ENCODE data around the gene DCUN1D2.
"Not testable (repeated sequence)": the region's sequence is repeated elsewhere in the genome, so short reads cannot be mapped to it uniquely, and the experiment has no call there.

The DCUN1D2 gene

GRCh38 chr13:113490496-113491417, at the start of gene DCUN1D2:
DCUN1D2 (minus strand) TSS chr13:113490711; CDS start chr13:113490669, 42 bp downstream.
- DNase-seq (ENCODE audit: low read depth in 1 of 2, low spot score in 1 of 2), result peak; percentile 31 to 65

- no peak for DNase-seq (ENCODE audit: low read depth in 1 of 2, low spot score in 1 of 2)
Measured at GRCh38 chr13:113539822-113540221, 49.3 kb upstream of the DCUN1D2 start.

- DNase-seq (ENCODE audit: low read depth in 1 of 2, low spot score in 1 of 2), result no peak
Measured at GRCh38 chr13:113539176-113539575, 48.7 kb upstream of the DCUN1D2 start.

GRCh38 chr13:113538689-113539058, 48.2 kb upstream of the DCUN1D2 start:
- no peak for DNase-seq (ENCODE audit: low read depth in 1 of 2, low spot score in 1 of 2)

DNA sequence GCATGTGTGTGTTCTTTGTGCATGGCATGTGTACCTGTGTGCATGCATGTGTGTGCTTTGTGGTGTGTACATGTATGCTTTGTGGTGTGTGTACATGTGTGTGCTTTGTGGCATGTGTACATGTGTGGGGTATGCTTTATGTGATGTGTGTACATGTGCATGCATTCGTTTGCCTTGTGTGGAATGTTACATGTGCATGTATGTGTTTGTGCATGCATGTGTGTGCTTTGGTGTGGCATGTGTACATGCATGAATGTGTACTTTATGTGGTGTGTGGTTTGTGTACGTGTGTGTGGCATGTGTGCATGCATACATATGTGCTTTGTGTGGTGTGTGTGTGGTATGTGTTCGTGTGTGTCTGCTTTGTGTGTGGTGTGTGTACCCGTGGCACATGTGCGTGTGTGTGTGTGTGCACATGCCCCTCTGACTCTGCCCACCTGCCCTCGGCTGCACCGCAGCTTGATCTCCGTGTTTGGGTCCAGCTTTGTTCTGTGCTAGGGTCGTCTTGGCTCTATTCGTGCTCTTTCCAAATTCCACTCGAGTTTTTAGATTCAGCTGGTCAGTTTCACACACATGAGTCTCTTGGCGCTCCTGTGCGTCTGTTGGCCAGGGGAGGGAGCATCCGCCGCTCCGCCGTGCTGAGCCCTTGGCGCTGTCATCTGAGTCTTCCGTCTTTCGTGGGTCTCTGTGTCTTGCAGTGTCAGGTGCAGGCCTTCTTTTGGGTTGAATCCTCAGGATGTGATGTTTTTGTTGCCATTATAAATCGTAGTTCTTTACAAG, 47.6 kb upstream of the DCUN1D2 start:
- DNase-seq (ENCODE audit: low read depth in 1 of 2, low spot score in 1 of 2), result no peak

GRCh38 chr13:113537205-113537604, 46.7 kb upstream of the DCUN1D2 start:
- no peak for DNase-seq (ENCODE audit: low read depth in 1 of 2, low spot score in 1 of 2)

DNA sequence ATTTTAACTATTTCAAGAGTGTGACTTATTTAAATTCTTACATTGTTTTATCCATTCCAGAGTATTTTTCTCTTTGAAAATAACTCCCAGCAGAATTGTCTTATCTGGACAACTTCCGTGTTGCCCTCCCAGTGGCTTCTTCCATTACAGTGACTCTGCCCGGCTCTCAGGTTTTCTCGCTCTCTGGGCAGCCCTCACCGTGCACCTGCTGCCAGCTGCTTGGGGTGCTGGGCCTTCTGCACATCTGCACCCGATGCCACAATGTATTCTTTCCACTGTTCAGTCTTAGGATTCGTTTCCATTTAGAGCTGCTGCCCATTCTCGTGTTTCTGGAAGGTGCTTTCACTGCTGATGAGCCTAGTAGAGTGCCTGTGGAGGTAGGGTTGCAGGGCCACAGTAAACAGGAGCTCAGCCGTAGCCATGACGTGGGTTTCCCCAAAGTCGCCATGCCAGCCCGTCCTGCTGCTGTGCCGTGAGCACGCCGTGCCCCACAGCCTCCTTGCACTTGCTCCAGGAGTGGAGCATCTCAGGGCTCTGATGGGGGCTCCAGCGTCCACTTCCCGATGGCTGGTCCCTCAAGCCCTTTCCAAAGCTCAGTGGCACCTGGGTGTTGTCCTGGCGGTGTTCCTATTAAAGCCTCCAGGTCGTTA, 46.1 kb upstream of the DCUN1D2 start:
- DNase-seq (ENCODE audit: low read depth in 1 of 2, low spot score in 1 of 2), result no peak

DNA sequence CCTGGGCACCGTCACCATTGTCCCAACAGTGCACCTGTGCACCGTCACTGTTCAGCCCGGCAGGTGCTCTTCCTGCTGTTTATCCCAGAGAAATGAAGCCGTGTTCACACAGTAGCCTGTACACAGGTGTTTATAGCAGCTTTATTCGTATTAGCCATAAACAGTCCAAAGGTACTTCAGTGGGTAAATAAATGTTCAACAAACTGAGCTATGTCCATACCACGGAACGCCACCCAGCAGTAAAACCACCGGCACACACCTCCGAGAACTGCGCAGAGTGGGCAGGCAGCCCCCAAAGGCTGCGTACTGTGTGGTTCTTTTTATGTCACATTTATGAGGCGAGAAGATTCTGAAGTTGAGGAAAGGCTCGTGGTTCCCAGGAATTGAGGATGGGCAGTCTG, 44.9 kb upstream of the DCUN1D2 start:
- no peak for DNase-seq (ENCODE audit: low read depth in 1 of 2, low spot score in 1 of 2)

- no peak for DNase-seq (ENCODE audit: low read depth in 1 of 2, low spot score in 1 of 2)
Measured at GRCh38 chr13:113534236-113534860, 43.8 kb upstream of the DCUN1D2 start.

DNA sequence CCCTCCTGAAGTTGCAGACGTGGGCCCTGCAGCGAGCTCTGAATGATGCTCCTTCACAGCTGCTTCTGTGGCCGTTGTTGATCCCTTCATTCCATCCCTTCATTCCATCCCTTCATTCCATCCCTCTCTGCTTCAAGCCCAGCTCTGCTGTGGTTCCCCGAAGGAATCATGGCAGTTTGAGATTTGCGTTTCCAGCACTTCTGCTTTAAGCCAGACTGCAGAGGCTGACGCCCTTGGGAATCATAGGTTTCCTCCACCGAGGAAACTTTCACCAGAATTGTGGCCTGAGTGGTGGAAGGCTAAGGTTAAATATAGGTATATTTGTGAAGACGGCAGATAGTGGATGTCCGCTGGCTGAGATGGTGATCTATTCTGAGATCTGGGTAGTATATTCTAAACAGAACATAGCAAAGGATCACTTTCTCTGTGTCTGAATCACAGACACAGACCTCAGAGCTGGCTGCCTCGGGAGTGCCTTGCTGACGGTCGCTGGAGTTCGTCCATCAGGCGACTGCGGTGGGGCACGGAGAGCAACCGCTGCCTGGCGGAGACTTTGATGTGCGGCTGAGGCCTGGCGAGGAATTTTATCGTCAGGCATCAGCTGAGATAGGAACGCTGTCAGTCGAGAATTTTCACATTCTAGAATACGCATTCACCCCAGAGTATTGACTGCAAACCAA, 42.8 kb upstream of the DCUN1D2 start:
- no peak for DNase-seq (ENCODE audit: low read depth in 1 of 2, low spot score in 1 of 2)

- DNase-seq (ENCODE audit: low read depth in 1 of 2, low spot score in 1 of 2), result no peak
Measured at GRCh38 chr13:113532156-113532806, 41.8 kb upstream of the DCUN1D2 start.

GRCh38 chr13:113531041-113531873, 40.7 kb upstream of the DCUN1D2 start:
- no peak for DNase-seq (ENCODE audit: low read depth in 1 of 2, low spot score in 1 of 2)

GRCh38 chr13:113528813-113529180, 38.3 kb upstream of the DCUN1D2 start:
- no peak for DNase-seq (ENCODE audit: low read depth in 1 of 2, low spot score in 1 of 2)

GRCh38 chr13:113528101-113528812, 37.7 kb upstream of the DCUN1D2 start:
- no peak for DNase-seq (ENCODE audit: low read depth in 1 of 2, low spot score in 1 of 2)

GRCh38 chr13:113527272-113527958, 36.9 kb upstream of the DCUN1D2 start:
- no peak for DNase-seq (ENCODE audit: low read depth in 1 of 2, low spot score in 1 of 2)

GRCh38 chr13:113526466-113527220, 36.1 kb upstream of the DCUN1D2 start:
- DNase-seq (ENCODE audit: low read depth in 1 of 2, low spot score in 1 of 2), result no peak

- DNase-seq (ENCODE audit: low read depth in 1 of 2, low spot score in 1 of 2), result not testable (repeated sequence)
Measured at GRCh38 chr13:113522438-113522837, 31.9 kb upstream of the DCUN1D2 start.

All from activated T-helper 1 cell treated with anti-CD3 and anti-CD28 coated beads, Interleukin-2, amount 50 U/mL, for 16 hours (primary cell).